Hematopoietic multipotent progenitor cell treated with erythropoietin and hydrocortisone succinate and interleukin-3 and kit ligand, for 8 days (in vitro differentiated cells): Measurements from ENCODE around the gene CYTH3.
"Not testable (repeated sequence)": the region's sequence is repeated elsewhere in the genome, so short reads cannot be mapped to it uniquely, and the experiment has no call there.

Experiments
- DNase-seq: peaks from one replicate; pipeline ENCODE4 v3.0.0-alpha.2; 2015

CYTH3 gene

DNA sequence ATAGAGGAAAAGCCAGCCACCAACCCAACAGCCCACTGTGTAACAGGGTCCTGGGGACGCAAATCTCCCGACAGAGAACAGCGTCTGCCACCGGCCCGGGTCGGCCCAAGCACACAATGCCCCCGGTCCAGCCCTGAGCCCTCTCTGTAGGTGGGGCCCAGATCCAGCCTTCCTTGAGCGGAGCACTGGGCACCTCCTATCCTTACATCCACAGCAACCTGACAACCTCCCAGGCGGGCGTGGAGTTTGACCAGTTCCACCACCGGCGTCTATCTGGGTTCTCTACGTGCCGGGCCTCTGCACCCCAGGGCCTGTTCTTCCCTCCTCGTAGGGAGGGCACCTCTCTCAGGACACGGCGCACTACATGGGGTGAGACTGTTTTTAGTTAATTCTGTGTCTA, 109.0 kb downstream of the CYTH3 start:
- DNase-seq, result no peak

DNA sequence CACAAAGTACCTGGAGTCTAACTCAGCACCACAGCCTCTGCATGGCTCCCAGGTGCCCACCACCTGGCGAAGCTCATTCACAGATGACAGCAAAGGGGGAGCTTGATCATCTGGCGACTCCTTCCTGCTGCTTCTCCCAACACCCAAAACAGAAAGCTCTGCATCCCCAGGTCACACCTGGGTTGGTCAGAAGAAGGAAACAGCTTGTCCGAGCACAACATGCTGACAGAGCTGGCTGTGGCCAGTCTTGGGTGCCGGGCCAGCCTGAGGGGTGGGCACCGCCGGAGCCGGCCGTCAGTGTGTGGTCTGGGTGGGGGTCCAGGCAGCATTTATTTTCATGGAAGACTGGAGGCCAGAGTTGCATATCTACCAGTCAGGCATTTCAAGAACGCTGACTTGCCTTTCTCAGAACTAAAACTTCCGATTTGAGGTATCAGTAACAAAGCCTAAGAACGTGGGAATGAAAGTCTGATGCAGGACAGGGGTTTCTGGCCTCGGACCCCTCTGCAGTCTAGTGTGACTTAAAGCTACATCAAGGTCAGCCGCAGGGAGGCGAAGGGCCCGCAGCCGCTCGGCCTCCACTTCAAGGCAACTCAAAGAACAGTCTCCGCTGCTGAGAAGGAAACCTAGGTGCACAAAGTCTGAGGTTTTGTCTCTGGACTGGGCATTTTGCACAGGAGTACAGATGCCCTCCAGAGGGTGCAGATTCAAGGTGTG, 109.6 kb downstream of the CYTH3 start:
- no peak for DNase-seq

DNA sequence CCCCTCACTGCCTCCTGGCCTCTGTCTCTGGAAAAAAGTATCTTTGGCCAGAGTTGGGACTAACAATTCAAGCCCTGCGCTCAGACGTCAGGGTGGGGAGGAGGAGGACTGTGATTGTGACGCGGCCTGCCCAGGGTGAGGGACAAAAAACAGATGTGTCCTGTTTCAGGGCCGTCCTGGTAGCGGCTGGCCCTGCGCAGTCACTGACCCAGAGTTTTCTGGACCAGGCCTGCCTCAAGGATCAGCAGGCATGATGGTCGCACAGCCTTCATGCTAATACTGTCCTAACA, 110.1 kb downstream of the CYTH3 start:
- no peak for DNase-seq

DNA sequence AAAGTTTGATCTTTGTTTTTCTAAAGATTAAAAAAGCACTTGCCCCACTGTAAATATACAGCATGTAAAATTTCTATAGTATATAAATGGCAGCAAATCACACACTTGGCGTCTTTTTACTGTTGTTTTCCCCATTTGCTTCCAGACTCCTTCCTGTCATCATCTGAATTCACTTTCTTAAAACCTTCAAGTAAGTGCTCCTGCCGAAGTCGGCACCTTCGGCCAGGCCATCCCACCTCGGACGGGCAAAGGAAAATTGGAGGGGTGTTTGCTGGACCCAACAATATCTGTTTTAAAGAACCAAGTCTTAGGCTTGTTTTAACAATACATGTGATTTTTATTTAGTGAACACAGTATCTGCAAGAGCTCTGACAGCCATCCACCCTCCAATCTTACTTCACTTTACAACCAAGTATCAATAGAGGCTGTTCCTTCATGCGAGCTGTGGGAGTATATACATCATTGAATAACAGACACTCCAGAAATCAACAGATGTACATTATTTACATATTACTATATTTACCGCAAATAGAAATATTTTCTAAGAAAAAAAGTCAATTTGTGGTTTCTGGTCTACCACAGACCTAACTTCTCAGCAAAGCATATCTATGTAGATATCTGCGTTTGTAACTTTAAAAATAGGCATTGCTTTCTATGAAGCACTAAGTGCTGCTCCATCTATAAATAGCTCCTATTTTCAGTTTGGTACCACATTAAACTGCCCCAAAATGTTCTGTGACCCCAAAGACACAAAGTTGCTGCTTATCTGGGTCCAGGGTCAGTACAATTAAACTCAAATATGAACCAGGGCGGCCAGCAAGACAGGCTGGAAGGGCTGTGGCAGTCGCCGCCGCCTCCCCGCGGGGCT, 110.7 kb downstream of the CYTH3 start:
- no peak for DNase-seq

DNA sequence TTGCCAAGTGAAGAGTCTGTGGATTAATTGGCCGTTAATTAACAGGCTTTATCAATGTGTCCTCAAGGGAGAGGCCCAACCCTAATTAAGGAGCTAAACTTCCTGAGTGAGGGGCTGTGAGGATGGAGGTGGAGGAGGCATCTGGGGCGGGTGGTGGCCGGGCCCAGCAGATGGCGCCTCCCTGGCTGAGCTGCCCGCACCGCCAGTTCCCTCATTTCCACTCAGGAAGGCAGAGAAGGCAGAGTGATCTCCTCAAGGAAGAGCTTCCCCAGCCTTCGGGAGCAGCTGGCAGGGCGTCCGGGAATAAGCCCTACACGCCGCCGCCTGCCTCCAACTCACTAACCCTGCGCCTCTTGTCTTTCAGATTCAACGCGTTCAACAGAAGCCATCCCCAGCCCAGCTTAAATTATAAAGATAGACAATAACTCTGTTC, 112.2 kb downstream of the CYTH3 start:
- DNase-seq, result no peak

DNA sequence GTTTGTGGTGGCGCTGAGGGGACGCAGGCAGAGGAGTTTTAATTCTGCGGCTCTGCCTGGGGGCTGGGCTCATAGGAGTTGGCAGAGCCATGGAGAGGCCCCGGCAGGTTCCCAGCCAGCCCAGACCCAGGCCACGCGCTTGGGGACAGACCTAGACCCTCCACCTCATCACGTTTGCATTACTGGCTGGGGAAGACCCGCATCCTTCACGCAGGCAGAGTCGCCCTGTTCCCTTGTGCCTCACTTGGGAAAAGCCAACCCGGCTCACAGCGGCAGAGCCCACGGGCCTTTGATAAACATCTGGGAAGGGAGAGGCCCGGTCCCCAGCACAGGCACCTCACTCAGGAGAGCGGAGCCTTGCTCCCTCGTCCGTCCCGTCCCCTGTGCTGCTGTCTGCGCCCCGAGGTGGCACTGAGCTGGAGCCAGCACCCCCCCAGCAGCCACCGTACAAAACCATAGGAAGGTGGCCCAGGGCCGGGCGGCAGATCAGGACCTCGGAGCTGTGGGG, 112.8 kb downstream of the CYTH3 start:
- no peak for DNase-seq

DNA sequence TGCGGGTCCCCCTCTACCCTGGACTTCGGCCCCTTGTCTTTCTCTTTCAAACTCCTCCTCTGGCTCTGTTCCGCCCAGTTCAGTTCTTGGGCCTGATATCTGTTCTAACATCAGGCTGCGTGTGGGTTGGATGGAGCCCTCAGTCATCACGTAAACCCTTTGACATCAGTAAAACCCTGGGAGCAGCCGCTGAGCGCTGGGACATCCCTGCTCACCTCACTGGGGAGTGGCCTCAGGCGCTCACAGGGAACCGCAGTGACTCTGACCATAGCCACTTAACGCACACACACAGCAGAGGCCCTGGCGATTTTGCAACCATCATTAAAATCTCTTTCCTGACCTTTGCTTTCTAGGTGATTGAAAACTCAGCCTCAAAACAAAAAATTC, 113.3 kb downstream of the CYTH3 start:
- no peak for DNase-seq

DNA sequence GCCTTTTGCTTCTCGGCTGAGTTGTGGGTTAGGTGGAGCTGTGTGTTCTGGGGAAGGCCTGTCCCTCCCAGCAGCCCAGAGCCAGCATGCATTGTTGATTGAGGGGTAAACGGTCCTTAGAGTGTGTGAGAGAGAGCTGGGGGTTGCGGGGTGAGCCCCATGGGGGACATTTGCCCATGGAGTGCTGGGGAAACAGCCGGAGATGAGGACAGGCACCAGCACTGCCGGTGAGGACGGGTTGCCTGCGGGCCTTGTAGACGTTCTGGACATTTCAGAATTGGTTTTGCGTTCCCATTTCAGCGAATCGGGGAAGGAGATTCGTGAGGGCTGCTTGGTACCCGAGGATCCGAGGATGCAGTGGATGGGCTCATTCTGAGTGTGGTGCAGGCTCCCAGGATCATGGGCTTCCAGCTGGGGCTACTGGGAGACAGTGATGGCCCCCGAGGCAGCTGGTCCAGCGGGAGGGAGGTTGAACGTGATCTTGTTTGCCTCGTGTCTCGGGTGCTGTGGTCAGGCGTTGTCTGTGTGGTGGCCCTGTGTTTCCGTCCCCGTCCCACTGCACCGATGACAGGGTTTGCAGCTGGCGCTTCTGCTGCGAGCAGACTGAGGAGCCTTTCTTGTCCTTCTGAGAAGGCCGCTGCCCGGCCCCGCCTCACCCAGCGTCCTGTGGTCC, 113.9 kb downstream of the CYTH3 start:
- no peak for DNase-seq

DNA sequence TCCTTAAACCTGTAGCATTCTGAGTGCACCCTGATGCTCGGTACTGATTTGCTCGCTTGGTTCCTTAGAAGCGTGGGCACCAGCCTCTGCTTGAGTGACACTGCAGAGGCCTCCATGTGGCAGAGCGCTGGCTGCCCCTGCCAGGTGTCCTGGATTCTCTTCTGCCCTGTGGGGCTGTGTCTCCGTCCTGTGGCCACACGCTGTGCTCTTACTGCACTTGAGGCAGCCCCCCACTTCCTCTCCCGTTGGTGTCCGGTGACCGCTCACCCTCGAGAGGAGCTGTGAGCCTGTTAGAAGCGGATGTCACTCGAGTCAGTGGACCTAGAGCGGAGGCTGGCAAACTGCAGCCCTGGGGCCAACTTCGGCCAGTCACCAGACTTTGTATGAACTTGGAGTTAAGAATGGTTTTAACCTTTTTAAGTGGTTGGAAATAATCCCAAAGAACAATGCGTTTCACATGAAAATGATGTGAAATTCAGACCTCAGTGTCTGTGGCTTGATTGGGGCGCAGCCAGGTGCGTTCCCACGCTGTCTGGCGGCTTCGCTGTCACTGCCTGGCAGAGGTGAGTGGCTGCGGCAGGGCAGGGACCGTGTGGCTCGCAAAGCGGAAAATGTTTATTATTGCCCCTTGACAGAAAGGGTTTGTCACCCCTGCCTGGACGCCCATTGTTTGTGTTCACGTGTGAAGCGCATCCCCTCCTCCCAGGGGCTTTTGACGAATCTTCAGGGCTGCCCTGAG, 114.6 kb downstream of the CYTH3 start:
- no peak for DNase-seq

DNA sequence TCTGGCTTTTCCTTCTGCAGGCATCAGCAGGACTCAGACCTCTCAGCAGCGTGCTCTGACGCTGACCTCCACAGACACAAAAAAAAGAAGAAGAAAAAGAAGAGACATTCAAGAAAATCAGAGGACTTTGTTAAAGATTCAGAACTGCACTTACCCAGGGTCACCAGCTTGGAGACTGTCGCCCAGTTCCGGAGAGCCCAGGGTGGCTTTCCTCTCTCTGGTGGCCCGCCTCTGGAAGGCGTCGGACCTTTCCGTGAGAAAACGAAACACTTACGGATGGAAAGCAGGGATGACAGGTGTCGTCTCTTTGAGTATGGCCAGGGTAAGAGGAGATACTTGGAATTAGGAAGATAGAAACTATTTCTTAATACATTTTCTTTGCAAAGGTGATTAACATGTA, 115.7 kb downstream of the CYTH3 start:
- DNase-seq, result no peak

DNA sequence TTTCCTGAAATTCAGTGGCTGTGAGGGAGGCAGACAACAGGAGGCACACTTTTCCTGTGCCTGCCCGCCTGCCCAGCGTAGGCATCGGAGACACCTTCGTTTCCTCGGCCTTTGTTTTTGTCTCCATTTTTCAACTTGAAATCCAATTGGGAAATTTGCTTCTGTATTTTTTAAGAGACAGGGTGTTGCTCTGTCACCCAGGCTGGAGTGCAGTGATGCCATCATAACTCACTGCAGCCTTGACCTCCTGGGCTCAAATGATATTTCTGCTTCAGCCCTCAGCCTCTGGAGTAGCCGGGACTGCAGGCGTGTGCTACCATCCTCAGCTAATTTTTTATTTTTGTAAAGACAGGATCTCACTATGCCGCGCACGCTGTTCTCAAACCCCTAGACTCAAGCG, 116.8 kb downstream of the CYTH3 start:
- DNase-seq, result no peak

DNA sequence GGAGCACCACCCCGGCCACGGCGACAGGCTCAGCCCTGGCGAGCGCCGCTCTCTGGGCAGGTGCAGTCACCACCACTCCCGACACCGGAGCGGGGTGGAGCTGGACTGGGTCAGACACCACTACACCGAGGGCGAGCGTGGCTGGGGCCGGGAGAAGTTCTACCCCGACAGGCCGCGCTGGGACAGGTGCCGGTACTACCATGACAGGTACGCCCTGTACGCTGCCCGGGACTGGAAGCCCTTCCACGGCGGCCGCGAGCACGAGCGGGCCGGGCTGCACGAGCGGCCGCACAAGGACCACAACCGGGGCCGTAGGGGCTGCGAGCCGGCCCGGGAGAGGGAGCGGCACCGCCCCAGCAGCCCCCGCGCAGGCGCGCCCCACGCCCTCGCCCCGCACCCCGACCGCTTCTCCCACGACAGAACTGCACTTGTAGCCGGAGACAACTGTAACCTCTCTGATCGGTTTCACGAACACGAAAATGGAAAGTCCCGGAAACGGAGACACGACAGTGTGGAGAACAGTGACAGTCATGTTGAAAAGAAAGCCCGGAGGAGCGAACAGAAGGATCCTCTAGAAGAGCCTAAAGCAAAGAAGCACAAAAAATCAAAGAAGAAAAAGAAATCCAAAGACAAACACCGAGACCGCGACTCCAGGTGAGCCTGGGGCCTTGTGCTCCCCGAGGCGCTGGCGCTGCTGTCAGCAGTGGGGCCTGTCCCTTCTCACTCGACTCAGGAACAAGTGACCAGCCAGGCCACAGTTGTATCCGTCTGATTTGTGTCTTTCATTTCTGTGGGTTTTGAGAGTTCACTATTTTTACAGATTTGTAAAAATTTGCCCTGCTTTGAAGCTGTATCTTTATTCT, 117.7 kb downstream of the CYTH3 start:
- DNase-seq, result no peak

DNA sequence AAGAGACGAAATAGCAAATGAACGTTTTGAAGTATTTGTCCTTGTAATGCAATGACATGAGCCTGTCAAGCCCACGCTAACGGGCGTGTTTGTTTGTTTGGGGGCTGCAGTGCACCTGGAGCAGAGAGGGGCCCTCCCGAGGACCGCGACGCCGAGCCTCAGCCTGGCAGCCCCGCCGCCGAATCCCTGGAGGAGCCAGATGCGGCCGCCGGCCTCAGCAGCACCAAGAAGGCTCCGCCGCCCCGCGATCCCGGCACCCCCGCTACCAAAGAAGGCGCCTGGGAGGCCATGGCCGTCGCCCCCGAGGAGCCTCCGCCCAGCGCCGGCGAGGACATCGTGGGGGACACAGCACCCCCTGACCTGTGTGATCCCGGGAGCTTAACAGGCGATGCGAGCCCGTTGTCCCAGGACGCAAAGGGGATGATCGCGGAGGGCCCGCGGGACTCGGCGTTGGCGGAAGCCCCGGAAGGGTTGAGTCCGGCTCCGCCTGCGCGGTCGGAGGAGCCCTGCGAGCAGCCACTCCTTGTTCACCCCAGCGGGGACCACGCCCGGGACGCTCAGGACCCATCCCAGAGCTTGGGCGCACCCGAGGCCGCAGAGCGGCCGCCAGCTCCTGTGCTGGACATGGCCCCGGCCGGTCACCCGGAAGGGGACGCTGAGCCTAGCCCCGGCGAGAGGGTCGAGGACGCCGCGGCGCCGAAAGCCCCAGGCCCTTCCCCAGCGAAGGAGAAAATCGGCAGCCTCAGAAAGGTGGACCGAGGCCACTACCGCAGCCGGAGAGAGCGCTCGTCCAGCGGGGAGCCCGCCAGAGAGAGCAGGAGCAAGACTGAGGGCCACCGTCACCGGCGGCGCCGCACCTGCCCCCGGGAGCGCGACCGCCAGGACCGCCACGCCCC, 118.5 kb downstream of the CYTH3 start:
- DNase-seq, result no peak

DNA sequence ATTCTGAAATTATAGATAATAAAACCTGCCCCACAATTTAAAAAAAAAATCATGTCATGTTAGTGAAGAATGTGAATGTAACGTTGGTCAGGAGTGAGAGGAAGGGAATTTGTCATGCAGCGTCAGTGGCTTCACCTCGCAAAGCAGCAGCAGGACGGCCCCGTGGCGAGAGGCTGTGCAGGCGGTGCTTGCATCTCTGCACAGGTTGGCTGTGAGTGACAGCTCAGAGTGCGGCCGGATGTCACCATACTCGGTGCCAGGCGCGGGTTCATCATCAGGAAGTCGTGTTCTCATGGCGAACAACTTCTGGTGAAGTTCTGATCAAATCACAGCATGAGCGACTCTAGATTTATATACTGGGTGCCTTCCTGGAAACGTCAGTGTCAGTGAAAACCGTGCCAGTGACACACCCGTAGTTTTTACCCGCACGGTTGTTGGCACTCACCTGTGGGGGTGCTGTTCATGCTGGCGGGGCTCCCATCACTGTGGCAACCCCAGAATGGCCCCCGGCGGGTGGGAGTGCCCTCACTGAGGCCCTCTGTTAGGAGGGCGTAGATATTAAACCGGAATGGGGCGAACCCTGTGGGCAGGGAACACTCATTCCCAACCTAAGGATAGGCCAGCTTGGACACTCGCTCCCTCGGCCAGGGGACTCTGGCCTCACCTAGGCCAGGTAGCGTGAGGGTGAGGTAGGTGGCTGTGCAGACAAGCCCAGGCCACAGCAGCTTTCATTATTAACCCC, 120.3 kb downstream of the CYTH3 start:
- no peak for DNase-seq

DNA sequence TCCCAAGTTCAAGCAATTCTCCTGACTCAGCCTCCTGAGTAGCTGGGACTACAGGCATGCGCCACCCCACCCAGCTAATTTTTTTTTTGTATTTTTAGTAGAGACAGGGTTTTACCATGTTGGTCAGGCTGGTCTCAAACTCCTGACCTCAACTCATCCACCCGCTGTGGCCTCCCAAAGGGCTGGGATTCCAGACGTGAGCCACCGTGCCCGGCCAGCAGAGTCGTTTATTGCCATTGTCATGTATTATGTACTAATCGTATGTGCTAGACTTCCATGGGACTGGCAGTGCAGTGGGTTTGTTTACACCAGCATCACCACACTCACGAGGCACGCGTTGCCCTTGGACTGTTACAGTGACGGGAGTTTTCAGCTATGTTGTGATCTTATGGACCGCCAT, 120.9 kb downstream of the CYTH3 start:
- DNase-seq, result not testable (repeated sequence)

DNA sequence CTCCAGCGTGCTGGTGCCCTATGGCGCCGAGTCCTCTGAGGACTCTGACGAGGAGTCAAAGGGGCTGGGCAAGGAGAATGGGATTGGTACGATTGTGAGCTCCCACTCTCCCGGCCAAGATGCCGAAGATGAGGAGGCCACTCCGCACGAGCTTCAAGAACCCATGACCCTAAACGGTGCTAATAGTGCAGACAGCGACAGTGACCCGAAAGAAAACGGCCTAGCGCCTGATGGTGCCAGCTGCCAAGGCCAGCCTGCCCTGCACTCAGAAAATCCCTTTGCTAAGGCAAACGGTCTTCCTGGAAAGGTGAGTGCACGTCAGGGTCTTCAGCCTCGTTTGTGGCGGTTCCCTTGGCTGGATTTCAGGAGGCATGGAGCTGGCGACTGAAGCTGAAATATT, 122.4 kb downstream of the CYTH3 start:
- DNase-seq, result no peak

DNA sequence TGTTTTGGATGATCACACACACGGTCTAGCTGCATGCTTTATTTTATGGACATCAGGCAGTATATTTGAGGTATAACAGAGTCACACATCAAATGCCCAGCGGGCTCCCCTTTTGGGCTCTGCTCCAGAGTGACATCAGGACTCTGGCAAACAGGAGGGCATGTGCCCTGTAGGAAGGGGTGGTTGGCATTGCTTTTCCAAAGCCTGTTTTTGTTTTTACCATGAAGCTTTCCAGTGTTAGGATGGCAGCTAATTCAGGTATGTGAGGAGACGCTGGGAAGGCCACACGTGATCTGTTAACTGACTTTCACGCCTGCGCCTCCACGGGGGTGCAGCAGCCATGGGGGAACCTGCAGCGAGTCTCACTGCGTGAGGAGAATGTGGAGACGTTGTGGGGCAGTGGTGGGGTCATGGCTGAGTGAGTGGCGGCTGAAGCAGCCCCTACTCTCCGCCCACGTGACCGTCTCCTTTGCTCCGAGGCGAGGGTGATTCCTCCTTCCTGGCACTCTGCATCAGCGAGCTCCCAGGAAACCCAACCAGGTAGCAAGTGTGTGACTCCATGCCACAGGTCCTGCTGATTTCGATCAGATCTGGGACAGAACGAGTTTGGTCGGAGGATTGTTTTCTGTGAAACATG, 123.6 kb downstream of the CYTH3 start:
- DNase-seq, result no peak

DNA sequence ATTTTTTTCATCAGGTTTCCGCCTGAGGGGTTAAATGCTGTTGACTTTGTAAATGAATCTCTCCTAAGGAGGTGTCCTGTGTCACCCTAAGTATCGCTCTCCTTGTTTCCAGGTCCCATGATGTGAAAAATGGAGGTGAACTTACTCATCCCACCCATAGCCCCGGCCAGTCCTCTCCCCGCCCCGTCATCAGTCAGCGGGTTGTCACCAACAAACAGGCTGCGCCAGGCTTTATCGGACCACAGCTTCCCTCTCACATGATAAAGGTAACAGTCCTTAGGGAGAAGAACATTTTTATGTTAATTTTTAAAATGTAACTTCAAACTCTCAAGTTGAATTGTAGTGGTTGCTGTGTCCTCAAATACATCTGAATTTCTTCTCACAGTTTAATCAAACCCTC, 124.8 kb downstream of the CYTH3 start:
- no peak for DNase-seq

DNA sequence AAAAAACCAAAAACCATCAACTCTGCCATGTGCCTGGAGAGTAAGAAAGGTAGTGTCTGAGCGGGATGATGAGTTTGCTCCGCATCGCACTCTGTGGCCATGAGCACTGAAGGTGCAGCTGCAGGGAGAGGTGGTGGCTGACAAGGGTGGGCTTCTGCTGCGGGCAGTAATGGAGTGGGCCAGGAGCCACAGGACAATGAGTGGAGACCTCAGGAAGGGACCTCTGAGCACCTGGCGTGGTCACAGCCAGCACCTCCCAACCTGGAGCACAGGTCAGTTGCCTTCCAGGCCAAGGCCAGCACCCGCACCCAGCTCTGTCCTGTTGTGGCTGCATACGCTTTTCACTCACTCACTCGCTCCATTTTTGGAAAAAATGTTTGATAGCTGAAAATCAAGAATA, 125.8 kb downstream of the CYTH3 start:
- DNase-seq, result no peak

DNA sequence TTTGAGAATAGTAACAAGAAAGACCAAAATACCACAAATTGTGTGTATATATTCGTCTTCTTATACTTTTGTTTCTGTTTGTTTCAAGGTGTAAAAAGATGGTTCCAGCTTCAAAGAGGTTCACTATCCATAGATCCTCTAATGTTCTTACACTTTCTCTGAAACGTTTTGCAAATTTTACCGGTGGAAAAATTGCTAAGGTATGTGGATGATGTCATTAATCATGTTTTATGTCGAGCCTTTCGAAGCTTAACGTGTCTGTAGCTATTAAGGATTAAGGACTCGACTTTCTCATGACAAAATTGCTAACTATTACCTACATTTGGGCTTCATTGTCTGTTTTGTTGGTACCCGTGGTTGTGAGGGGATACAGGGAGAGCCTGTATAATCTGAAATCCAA, 128.4 kb downstream of the CYTH3 start:
- DNase-seq, result no peak
